Measurements from ENCODE around the gene PPEF1. TPM values are rescaled to one million over a fixed set of nuclear protein-coding genes. Genes with fewer than 3 reads are reported as not detected.
"Not testable (repeated sequence)": the region's sequence is repeated elsewhere in the genome, so short reads cannot be mapped to it uniquely, and the experiment has no call there.

The PPEF1 gene
- total RNA-seq, 1 donor from 2014 or later, result 0.57 TPM

DNA sequence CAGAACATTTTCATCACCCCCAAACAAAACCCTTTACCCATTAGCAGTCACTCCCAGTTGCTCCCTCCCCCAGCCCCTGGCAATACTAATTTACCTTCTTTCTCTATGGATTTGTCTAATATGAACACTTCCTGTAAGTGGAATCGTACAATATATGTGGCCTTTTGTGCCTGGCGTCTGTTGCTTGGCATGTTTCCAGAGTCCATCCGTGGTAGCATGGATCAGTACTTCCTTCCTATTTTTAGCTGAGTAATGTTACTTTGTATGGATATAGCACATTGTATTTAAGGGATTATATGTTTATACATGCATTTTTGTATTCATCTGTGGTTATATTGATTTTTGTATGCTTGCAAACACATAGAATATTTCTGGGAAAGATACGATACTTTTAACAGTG is 48.2 kb downstream of the PPEF1 start:
- no peak for DNase-seq (ENCODE audit: low spot score)
- Mint-ChIP-seq H3K27me3 (ENCODE audit: low read depth) (no peaks in the 10 kb centered on the region), H3K4me3 (ENCODE audit: unreplicated experiment) (no peak overlapping the region), H3K36me3 (ENCODE audit: low read depth) (peaks cover 1% of the 10 kb centered on the region), H3K9me3 (ENCODE audit: low read depth) (peaks cover 32% of the 10 kb centered on the region), H3K27ac (ENCODE audit: unreplicated experiment) (no peak overlapping the region), H3K4me1 (ENCODE audit: low read depth) (peaks cover 9% of the 10 kb centered on the region)
- TF ChIP-seq, protein P1, sequence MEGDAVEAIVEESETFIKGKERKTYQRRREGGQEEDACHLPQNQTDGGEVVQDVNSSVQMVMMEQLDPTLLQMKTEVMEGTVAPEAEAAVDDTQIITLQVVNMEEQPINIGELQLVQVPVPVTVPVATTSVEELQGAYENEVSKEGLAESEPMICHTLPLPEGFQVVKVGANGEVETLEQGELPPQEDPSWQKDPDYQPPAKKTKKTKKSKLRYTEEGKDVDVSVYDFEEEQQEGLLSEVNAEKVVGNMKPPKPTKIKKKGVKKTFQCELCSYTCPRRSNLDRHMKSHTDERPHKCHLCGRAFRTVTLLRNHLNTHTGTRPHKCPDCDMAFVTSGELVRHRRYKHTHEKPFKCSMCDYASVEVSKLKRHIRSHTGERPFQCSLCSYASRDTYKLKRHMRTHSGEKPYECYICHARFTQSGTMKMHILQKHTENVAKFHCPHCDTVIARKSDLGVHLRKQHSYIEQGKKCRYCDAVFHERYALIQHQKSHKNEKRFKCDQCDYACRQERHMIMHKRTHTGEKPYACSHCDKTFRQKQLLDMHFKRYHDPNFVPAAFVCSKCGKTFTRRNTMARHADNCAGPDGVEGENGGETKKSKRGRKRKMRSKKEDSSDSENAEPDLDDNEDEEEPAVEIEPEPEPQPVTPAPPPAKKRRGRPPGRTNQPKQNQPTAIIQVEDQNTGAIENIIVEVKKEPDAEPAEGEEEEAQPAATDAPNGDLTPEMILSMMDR (IDR thresholded peaks at IDR 0.05), result no peak

DNA sequence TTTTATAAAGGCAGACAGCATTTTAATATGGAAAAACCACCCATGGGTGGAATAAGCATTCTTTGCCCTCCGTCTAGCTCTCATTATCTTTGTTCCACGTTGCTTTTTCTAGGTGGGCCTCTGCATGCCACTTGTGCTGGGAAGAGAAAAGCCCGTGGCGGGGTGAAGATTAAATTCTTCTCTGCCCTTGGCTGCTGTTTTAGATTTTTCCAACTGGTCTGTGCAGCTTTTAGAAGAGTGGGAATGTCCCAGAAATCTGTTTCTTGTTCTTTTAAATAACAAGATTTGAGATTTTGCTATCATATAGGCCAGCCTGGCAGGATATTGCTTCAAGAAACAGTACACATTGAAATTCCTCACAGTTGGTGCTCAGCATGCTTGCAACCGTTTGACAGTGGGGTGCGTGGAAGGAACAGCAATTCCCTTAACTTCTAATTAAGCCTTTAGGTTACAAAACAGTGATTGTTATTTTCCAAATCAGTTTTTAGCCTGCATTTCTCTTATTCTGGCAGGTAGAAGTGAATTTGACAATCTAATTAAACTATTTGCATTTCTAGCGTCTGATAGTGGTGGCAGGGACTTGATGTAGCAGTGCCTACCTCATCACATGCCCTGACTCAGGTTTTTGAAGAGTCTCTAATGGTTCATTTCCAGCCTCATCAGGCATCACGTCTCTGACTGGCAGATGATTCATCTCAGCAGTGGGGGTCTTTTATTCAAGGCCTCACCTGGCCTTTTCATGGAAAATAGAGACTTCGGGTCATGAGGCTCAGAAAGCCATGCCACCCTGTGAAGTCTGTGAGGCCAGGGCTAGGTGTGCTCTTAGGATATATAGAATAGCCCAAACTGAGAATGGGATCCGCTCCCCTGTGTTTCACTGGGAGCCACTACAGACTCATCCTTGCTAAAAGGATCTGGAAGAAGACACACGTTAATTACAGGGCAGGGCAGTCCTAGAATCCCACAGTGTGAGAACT is 50.8 kb downstream of the PPEF1 start:
- no peaks in the 10 kb centered on the region for H3K27me3 Mint-ChIP-seq (ENCODE audit: low read depth)
- no peak overlapping the region for H3K4me3 Mint-ChIP-seq (ENCODE audit: unreplicated experiment)
- no peak for DNase-seq (ENCODE audit: low spot score)
- H3K9me3 Mint-ChIP-seq (ENCODE audit: low read depth), result peaks cover 24% of the 10 kb centered on the region
- peaks cover 9% of the 10 kb centered on the region for H3K4me1 Mint-ChIP-seq (ENCODE audit: low read depth)
- H3K36me3 Mint-ChIP-seq (ENCODE audit: low read depth), result peaks cover 1% of the 10 kb centered on the region
- H3K27ac Mint-ChIP-seq (ENCODE audit: unreplicated experiment), result no peak overlapping the region
- TF ChIP-seq, protein P1 (IDR thresholded peaks at IDR 0.05), result no peak

DNA sequence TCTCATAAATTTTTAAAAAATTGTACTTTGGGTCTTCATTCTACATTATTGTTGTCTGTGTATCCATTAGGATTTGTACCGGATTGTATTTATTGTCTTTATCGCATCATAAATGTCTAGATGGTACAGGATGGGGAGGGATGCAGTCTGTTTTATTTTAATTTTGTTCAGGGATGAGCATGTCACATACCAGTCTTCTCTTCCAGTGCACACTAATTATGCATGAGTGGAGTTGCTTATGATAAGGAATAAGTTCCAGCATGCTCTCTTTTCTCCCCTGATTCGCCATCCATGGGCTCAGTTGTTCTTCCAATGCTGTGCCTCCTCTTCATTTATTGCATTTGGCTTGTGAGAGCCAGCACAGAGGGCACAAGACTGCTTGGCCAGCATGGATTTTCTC is 54.3 kb downstream of the PPEF1 start:
- Mint-ChIP-seq H3K4me3 (ENCODE audit: unreplicated experiment) (no peak overlapping the region), H3K9me3 (ENCODE audit: low read depth) (peaks cover 19% of the 10 kb centered on the region), H3K36me3 (ENCODE audit: low read depth) (no peaks in the 10 kb centered on the region), H3K4me1 (ENCODE audit: low read depth) (peaks cover 4% of the 10 kb centered on the region), H3K27ac (ENCODE audit: unreplicated experiment) (no peak overlapping the region), H3K27me3 (ENCODE audit: low read depth) (no peaks in the 10 kb centered on the region)
- no peak for DNase-seq (ENCODE audit: low spot score)
- TF ChIP-seq, protein P1 (IDR thresholded peaks at IDR 0.05), result no peak

DNA sequence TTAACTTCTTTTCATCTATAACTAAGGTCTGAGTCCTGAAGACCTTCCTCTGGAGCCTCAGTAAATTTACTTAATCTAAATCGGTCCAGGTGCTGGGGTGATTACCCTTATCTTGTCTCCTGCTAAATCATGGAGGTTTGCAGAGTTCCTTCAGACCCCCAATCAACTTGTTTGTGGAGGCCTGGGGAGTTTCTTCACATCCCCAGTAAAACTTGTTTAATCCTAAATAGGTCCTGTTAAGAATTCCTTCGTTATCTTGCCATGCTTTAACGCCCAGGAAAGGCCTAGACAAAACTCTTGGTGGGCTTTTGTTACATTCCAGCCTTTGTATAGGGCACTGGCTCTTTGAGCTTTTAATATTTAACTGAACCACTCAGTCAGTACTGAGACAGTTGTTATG is 55.7 kb downstream of the PPEF1 start:
- H3K9me3 Mint-ChIP-seq (ENCODE audit: low read depth), result peaks cover 18% of the 10 kb centered on the region
- H3K27me3 Mint-ChIP-seq (ENCODE audit: low read depth); H3K27ac Mint-ChIP-seq (ENCODE audit: unreplicated experiment): not testable (repeated sequence)

DNA sequence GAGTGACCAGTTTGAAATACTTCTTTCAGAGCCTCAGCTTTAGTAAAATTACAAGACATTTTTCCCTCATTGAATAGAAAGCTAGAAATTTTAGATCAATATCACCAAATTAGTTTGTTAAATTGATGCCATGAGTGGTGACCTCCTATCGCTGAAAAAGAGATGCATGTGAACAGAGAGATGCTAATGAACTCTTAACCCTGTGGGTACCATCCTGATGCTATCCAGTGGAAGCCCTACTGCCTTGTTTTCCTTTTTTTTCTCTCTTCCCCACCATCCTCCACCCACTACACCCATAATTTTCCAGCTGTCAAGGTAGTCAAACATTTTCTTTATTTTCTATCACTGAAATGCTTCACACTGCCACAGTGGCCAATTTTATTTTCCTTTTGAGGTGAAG is 61.9 kb downstream of the PPEF1 start:
- H3K4me1 Mint-ChIP-seq (ENCODE audit: low read depth), result no peaks in the 10 kb centered on the region

More for the DNA sequence above, 55.7 kb downstream of the PPEF1 start:
- H3K4me1 Mint-ChIP-seq (ENCODE audit: low read depth); H3K4me3 Mint-ChIP-seq (ENCODE audit: unreplicated experiment); DNase-seq (ENCODE audit: low spot score); H3K36me3 Mint-ChIP-seq (ENCODE audit: low read depth): not testable (repeated sequence)

More for the DNA sequence above, 61.9 kb downstream of the PPEF1 start:
- Mint-ChIP-seq H3K27ac (ENCODE audit: unreplicated experiment) (no peak overlapping the region), H3K36me3 (ENCODE audit: low read depth) (peaks cover 4% of the 10 kb centered on the region), H3K9me3 (ENCODE audit: low read depth) (peaks cover 25% of the 10 kb centered on the region), H3K27me3 (ENCODE audit: low read depth) (no peaks in the 10 kb centered on the region), H3K4me3 (ENCODE audit: unreplicated experiment) (no peak overlapping the region)
- no peak for DNase-seq (ENCODE audit: low spot score)
- TF ChIP-seq, protein P1 (IDR thresholded peaks at IDR 0.05), result no peak
